Mammary epithelial cell (primary cell): ENCODE measurements around the gene OPTN.

Experiments
- CTCF ChIP-seq, 2 donors: IDR thresholded peaks in 1 of 2; conservative IDR thresholded peaks in 1 of 2; 2 replicates each; pipeline ENCODE4 v1.5.1; 2011 to 2012; ENCODE audit warnings: inconsistent platforms in 2 of 2, low read length in 2 of 2, mild to moderate bottlenecking in 2 of 2, control low read depth in 1 of 2, low read depth in 1 of 2; ENCODE audit not compliant: insufficient read depth in 1 of 2; ENCODE audit errors: extremely low read depth in 1 of 2
- EZH2 ChIP-seq: IDR thresholded peaks from 2 replicates; pipeline ENCODE4 v1.6.1; 2012; ENCODE audit warnings: low read length, inconsistent platforms, borderline replicate concordance

- TF ChIP-seq CTCF (conservative IDR thresholded peaks at IDR 0.05 in 1 of 2, IDR thresholded peaks at IDR 0.05 in 1 of 2; ENCODE audit: extremely low read depth in 1 of 2, insufficient read depth in 1 of 2, low read depth in 1 of 2, low read length in 2 of 2) (no peak), EZH2 (no peak)
Observed at GRCh38 chr10:13090289-13090688, 9.7 kb upstream of the OPTN start.
